Bone marrow (tissue), 2 donors: ENCODE measurements around the gene C15orf61.

Experiments used
- DNase-seq, 2 donors: peaks; one replicate each; lab custom pipeline; 2025; lab: John Stamatoyannopoulos, UW

The C15orf61 gene

DNA sequence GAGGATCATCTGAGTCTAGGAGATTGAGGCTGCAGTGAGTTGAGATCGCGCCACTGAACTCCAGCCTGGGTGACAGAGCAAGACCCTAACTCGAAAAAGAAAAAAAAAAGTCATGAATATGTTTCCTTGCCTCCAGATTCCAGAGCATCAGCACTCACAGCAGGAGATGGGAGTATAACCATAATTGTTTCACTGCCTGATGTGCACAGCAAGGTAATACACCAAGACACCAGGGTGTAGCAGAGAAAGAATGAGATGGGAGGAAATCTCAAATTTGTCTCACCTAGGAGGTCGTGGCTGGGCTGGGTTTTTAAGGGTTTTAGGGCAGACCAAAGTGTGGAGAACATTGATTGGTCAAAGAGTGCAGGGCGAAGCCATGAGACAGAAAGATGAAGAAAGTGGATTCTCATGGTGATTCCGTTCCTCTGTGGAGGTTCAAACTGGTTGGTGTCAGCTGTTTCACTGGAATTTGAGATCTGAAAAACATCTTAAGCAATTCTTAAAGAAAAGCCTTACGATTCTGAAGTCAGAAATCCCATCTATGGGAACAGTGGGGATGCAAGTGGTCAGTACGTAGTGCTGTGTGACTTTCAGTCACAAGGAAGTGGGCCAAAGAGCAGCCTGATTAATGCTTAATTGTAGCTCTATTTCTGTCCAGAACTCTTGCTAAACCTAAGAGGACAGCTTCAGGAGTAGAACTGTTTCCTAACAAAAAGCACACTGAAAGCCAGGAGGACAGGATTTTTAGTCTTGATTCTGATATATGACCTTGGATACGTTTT, 7.8 kb upstream of the C15orf61 start:
- DNase-seq: no peak

DNA sequence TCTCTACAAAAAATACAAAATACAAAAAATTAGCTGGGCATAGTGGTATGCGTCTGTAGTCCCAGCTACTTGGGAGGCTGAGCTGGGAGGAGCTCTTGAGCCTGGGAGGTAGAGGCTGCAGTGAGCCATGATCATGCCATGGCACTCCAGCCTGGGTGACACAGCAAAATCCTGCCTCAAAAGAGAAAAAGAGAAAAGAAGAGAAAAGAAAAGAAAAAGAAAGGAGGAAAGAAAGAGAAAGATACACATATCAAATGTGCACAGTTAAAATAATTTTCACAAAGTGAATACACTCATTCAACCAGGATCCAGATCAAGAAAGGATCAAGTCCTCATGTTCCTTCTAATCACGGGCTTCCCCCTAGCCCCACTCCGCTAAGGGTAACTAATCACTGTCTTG, 5.8 kb upstream of the C15orf61 start:
- no peak for DNase-seq

DNA sequence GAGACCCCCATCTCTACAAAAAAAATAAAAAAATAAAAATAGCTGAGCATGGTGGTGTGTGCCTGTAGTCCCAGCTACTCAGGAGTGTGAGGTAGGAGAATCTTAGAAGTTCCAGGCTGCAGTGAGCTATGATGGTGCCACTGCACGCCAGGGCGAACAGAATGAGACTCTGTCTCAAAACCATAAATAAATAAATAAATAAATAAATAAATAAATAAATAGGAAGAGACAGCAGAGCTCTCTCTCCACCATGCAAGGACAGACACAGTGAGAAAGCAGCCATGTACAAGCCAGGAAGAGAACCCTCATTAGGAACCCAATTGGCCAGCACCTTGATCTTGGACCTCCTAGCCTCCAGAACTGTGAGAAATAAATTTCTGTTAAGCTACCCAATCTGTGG, 5.4 kb upstream of the C15orf61 start:
- DNase-seq: no peak

DNA sequence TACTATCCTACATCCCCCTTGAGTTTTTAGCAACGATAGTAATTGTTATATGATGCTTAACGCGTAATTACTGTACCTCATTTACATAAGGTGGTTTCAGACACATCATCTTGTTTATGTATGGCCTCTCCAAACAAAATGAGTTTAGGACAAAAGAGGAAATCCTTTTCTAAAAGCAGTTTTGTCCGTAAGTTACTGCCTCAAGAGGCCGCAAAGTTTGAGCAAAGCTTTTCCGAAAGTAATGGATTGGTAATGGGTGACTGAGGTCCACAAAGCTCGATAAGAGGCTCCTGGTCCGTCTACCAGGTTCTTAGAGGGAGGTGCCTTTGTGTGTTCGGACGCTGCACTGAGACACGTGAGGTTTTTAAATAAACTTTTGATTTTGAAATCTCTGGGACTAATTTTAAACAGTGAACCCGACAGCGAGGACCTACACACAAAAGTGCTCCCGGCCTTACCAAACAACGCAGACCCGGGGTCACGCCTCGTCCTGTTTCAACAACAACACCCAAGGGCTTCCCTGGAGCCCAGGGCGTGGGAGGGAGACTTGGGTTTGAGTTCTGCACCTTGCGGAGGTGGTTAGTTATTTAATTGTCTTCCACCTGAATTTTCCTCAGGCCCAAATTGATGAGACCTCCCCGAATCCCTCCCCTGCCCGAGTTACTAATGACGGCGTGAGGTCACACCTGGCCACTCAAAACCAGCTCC, 456 bp upstream of the C15orf61 start:
- DNase-seq: peak; percentile 14 to 57

DNA sequence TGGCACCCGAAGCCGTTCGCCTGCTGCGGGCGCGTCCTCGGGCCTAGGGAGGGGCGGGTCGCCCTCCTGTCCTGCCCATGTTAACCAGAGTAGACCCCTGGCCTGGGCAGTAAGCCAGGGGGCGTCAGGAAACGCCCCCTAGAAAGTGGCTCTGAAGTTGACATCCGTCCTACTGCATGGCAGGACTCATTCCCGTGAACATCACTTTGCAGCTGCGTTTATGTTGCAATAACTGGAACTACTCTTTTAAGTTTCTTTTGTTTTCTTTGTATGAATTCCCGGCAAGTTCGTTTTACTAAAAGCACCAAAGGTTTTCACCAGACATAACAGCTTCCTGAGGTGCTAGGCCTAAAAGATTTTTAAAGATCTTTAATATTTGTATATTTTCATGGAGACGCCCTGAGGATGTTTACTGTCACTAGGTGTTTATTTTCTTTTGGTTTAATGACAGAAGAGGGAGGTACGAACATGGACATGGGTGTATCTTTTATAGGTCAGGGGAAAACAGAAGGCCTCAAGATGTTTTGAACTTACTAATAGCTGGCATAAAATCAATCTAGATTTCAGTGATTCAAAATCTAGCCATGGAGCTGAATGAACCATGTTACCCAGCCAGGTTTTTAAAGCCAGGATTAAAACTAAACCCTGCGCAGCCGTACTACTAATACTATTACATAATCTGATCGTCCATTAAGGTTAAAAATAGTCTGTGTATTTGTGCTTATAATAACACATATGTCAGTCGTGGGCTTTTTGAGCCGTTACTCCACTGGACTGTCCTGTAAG, 1.0 kb downstream of the C15orf61 start:
- peak in 1 of 2 donors; percentile 51 for DNase-seq

DNA sequence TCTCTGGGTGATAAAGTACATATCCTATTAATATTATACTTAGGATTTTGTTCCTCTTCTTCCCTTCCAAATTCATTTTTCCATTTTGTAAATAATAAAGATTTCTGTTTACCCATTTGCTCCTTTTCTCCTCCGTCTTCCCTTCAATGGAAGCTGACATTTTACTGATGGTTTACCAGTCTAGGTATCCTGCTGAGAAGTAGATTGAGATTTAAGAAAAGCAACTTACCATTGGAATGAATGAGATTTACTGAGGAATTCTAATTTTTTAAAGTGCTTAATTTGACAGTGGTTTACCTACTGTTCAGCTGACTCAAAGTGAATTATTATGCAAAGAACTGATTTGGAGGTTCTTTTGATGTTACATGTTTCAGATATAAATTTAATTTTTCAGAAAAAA, 2.4 kb downstream of the C15orf61 start:
- no peak for DNase-seq

DNA sequence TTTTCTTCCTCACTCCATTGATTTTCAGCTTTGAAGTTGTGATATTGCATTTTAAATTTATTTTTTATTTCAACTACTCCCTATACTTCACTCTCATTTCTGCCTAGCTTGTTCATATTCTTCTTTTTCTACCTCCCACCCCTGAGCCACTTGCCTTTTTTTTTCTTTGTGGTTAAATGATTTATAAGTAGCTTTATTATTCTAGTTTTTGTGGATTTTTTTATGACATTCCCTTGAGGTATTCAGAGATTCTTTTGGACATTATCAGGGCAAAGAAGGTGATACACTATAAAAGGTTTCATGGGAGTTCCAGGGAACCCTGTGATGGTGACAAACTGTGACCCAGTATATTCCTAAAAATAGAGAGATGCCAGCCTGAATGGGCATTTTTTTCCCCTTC, 3.3 kb downstream of the C15orf61 start:
- DNase-seq: no peak

DNA sequence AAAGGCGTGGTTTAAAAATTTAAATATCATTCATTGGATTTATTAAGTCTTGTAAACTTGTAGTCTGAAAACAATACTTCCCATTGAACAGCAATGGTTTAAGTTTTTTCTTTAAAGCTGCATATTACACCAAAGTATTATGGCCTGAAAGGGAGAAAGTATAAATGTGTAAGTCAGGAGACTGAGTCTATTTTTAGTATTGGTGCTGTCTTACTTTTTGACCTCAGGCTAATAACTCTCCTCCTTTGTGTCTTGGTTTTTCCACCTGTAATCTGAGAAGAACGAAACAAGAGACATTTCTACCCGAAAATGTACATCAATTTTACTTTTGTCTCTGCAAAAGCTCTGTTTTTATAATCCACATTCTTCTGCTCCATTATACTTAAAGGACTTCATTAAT, 7.6 kb downstream of the C15orf61 start:
- DNase-seq: no peak

DNA sequence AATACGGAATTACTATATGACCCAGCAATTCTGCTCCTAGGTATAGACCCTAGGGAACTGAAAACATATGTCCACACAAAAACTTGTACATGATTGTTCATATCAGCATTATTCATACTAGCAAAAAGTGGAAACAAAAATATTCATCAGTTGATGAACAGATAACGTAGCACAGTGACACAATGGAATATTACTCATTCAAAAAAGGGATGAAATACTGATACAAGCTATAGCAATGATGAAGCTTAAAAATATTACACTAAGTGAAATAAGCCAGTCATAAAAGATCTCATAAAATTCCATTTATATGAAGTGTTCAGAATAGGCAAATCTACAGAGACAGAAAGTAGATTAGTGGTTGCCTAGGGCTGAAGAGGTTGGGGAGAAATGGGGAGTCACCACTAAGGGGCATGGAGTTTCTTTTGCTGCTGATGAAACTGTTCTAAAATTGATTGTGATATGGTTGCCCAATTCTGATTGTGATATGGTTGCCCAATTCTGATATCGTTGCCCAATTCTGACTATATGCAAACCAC, 10.5 kb downstream of the C15orf61 start:
- no peak for DNase-seq

DNA sequence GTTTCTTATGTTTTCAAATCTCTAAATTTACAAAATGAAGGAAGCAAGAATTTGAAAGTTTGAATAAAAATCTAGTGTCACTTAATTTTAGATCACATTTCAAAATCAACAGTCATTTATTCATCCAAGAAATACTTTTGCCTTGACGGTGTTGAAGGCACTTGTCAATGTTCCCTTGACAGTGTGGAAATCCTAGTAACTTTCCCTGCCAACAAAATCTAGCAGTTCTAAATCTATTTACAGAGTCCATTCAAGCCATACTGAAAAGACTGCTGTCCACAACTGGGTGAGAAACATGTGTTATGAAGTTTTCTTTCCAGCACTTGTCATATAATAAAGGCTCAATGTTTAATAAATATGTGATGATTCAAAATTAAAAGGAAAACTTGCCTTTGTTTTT, 12.9 kb downstream of the C15orf61 start:
- DNase-seq: no peak

DNA sequence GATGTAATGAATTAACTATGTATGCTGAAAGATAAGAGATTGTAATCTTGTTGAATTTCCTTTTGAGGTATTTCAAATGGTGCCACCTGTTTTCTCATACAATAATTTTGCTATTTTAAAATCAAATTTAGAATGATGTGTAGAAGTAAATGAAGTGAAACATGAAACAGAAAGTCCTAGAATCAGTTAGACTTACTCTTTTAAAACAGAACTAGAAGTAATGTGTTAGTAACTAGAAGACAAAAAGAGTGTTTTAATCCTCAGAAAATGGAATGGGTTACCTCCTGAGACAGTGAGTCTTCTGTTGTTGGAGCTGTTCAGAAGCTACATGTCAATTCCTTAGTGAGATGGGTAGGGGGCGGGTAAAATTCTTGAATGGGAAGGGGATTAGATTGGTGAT, 13.4 kb downstream of the C15orf61 start:
- DNase-seq: no peak

DNA sequence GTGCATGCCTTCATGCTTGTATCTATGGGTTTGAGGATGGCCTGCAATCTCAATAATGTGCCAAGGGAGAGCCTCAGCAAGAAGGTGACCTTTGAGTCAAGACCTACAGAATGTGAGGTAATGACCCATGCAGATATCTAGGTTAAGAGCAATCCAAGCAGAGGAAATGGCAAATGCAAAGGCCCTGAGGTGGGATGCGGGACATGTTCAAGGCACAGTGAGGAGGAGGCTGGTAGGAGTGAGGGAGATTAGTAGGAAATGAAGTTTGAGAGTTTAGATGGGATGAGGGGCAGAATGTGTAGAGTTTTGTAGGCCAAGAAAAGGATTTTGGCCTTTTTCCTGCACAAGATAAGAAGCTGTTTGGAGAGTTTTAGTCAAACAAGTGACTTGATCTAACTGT, 16.8 kb downstream of the C15orf61 start:
- DNase-seq: no peak

DNA sequence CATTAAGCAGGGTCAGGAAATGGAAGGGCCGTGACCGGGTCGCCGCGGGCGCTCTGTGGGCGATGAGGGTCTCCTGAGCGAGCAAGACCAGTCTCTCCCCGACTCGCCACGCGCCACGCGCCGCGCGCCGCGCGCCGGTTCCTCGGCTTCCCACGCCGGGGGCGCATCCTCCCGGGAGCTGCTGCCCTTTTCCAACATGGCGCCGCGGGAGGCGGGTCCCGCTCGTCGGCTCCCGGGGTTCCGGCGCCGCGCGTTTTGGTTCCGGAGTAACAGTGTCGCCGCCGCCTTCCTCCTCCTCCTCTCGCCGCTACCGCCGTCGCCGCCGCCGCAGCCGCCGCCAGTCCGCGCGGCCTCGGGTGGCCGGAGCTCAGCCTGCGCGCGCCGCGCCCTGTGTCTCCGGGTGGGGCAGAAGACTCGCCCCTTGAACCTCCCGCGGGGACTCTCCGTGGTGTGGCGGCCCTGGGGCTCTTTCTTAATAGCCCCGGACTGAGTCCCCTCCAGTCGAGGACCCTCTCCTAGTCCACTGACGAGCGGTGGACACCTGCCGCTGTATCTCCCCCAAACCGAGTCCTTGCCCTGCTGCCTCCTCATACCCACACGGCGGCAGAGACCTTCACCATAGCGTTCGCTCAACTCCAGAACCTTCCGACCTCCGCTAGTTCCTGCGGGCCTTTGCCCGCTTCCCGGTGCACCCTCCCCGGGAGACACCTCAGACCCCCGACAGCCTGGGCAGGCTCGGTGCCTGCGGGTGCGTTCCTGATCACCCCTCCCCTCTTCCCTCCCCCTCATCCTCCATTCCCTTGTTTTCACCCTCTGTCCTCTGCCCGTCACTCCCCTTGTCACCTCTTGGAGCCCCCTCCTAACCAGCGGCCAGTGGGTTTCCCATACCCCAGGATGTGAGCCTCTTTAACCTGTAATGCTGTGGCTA, 21.8 kb downstream of the C15orf61 start, which contains the start of gene MAP2K5:
Gene MAP2K5 (plus strand): TSS at position 284 of the 928 bp plus-strand sequence. CDS start 633 bp downstream, at position 917.
- peak; percentile 40 to 70 for DNase-seq

DNA sequence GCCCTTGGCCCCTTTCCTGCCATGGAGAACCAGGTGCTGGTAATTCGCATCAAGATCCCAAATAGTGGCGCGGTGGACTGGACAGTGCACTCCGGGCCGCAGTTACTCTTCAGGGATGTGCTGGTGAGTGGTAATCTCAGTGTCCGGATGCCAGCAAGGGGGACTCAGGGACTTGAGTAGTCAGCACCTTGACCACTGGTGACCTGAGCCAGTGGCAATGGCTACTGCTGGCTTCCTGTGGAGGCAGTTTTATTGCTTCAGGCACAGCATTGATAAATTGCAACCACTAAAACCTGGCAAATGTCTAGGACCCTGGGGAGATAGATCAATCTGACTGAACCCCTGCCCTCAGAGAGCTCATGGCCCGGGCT, 22.4 kb downstream of the C15orf61 start:
- DNase-seq: no peak

DNA sequence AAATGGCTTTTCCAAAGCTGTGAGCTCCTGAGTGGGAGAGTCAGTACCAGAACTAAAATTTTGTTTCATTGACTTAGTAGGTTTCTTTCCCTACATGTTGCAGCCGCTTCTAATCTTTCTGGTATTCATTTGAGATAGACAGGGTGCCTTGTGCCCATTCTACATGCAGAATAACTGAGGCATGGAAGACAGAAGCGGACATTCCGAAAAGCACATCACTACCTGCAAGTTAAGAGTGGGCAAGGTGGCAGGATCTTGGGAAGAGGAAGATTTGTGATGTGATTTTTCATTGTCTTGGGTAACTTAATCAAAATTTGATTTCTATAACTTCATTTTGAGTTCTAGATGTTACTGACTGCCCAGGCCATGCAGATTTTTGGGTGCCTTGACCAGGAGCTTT, 23.5 kb downstream of the C15orf61 start:
- DNase-seq: no peak

DNA sequence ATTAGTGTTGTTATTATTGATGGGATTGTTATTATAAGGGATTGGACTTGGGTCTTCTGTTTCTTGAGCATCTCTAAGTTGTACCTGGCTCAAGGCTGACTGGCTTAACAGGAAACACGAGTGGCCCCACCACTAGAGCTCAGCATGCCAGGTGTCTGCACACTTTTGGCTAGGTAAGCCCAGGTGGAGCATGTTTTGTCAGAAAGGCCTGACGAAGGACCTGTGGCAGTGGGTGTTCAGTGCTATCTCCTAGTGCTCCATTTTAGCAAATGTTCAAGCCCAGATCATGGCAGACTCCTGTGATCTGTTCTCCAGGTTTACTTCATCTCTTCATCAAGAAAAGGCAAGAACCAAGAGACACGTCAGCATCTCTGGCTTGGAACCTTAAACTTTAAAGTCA, 24.9 kb downstream of the C15orf61 start:
- no peak for DNase-seq

DNA sequence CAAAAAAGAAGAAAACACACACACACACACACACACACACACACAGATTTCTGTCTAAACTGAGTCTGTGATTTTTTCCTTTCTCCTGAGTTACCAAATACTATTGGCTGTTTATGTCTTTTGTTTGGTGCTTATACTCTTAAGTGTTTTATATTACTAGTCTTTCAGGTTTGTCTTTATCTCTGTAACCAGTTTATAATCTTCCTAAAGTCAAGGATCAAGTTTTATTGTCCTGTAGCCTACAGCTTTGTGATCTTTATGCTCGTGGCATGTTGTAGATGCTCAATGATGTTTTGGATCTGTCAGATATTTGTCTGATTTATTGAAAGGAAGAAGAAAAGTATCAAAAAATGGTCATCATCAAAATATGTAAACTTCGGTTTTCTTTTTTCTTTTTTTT, 26.1 kb downstream of the C15orf61 start:
- DNase-seq: no peak

DNA sequence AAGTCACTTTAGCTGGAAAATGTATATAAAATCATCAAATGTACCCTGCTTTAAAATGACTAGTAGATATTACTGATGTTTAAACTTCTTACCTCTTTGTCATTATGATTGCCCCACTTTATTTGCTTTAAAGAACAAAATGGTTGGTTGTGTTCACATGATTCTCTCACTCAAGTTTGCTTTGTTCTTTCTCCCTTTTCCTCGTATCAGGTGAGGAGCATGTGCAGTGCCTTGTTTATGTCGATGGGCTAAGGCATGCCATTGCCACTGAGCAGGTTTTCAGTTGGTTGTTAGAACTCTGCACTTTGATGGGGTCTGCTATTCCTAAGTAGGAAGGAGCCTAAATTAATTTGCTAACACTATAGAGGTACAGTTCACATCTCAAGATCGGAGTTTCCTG, 26.9 kb downstream of the C15orf61 start:
- no peak for DNase-seq

DNA sequence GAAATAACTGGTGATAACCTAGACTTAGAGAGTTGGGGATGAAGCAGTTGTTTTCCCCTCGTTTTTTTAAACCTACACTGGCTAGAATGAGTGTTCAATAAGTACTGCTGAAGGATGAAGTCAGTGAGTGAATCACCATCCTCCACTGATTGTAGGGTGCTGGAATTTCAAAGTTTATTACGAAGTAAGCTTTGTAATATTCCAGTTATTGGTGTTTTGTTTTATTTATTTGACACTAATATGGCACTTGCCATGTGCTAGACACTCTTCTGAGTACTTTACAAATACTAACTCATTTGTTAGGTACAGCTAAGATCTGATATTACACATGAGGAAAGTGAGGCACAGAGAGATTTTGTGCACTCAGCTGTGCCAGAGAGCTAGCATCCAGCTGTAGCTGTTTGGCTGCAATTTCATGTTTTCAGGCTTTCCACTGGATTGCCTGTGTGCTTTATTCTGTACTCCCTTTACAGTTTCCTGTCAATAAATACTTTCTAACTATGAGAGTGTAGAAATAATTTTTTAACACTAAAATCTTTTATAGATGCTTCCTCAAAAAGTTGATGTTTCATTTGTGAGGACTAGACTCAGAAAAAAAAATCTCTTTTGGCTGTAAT, 27.4 kb downstream of the C15orf61 start:
- DNase-seq: no peak

DNA sequence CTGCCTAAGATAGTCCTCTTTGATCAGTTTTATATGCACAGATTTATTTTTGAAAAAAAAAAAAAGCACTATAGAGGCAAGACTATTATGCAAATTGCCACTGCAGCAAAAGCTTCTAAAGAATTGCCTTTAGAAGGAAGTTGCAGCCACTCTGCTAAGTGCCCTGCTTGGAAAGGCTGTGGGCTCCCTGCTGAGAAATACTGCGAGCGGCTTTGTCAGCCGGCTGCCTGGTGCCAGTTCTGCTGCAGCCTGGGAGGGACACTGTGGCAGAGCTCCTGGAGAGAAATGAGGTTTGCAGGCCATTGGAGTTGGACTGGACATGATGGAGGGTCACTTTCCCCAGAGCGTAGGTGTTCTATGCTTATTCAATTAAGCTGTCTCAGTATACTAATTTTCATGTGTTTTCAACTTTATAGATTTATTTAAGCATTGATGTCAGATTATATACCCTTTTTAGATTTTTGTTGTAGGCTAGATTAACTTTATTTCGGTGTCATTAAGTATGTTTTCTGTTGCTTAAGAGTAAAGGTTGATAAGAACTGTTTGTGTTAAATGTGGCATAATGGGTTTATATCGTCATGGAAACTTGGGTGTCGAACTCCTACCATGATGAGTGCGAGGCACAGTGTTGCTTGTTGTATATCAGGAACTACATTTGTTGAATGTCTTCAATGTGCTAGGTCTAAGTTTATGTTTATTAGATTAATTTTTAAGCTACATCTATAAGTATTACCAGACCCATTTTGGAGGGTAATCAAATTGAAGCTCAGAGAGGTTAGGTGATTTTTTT, 28.1 kb downstream of the C15orf61 start:
- no peak for DNase-seq
